D341Med (cell line): ENCODE measurements around the gene PET100.

Experiments used
- DNase-seq: peaks from one replicate; pipeline ENCODE4 v3.0.0; 2012; ENCODE audit warnings: low spot score

PET100 gene

DNA sequence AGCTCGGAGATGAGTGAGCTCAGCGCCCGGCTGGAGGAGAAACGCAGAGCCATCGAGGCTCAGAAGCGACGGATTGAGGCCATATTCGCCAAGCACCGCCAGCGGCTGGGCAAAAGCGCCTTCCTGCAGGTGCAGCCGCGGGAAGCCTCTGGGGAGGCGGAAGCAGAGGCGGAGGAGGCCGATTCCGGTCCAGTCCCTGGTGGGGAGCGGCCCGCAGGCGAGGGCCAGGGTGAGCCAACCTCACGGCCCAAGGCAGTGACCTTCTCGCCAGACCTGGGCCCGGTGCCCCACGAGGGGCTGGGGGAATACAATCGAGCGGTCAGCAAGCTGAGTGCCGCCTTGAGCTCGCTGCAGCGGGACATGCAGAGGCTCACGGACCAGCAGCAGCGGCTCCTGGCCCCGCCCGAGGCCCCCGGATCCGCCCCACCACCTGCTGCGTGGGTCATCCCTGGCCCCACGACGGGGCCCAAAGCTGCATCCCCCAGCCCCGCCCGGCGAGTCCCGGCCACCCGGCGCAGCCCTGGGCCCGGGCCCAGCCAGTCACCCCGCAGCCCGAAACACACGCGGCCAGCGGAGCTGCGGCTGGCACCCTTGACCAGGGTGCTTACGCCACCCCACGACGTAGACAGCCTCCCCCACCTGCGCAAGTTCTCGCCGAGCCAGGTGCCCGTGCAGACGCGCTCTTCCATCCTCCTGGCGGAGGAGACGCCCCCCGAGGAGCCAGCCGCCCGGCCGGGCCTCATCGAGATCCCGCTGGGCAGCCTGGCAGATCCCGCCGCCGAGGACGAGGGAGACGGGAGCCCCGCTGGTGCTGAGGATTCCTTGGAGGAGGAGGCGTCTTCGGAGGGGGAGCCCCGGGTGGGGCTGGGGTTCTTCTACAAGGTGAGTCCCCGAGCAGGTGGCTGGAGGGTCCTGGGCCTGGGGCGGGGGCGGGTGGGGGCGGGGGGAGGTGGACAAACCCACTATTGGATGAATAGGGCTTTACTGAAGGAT, 17.0 kb upstream of the PET100 start:
- no peak for DNase-seq

DNA sequence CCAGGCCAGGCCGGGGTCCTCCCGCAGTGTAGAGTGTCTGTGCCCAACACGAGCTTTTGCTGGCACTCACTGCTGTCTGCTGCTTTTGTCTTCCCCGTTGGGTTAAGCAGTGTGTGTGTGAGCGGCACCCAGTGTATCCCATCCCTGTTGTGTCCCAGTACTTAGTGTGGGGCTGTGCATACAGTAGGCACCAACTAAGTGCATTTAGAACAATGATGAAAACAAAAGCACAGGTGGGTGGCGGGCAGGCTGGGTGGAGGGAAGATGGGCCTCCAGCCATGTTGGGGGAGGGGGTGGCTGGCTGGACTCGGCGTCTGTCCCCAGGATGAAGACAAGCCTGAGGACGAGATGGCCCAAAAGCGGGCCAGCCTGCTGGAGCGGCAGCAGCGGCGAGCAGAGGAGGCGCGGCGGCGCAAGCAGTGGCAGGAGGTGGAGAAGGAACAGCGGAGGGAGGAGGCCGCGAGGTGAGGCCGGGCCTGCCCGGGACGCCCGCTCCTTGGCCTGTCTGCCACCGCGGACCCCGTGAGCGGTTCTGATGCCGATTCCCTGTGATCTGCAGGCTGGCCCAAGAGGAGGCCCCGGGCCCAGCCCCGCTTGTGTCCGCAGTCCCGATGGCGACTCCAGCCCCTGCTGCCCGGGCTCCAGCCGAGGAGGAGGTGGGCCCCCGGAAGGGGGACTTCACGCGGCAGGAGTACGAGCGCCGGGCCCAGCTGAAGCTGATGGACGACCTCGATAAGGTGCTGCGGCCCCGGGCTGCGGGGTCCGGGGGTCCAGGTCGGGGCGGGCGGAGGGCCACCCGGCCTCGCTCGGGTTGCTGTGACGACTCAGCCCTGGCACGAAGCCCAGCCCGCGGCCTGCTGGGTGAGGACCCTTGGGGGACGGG, 14.5 kb upstream of the PET100 start:
- DNase-seq, result no peak

DNA sequence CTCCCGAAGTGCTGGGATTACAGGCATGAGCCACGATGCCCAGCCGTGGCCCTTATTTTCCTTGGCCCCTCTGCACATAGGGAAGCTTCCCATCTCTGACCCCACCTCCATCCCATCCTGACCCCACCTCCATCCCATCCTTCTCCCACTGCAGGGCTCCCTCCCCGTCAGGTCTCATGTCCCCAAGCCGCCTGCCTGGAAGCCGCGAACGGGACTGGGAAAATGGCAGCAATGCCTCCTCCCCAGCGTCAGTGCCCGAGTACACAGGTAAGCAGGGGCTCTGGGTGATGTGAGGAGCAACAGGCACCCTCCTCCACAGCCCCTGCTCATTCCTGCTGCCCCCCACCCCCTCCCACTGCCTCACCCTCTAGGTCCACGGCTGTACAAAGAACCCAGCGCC, 12.4 kb upstream of the PET100 start:
- DNase-seq, result no peak

DNA sequence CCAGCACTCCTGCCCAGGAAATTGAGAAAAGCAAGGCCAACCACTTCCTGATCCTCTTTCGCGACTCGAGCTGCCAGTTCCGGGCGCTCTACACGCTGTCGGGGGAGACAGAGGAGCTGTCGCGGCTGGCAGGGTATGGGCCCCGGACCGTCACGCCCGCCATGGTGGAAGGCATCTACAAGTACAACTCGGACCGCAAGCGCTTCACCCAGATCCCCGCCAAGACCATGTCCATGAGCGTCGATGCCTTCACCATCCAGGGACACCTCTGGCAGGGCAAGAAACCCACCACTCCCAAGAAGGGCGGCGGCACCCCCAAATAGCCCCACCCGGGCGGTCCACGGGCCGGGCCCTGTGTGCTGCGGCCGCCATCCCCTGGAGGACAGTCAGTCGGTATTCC, 11.9 kb upstream of the PET100 start:
- no peak for DNase-seq

DNA sequence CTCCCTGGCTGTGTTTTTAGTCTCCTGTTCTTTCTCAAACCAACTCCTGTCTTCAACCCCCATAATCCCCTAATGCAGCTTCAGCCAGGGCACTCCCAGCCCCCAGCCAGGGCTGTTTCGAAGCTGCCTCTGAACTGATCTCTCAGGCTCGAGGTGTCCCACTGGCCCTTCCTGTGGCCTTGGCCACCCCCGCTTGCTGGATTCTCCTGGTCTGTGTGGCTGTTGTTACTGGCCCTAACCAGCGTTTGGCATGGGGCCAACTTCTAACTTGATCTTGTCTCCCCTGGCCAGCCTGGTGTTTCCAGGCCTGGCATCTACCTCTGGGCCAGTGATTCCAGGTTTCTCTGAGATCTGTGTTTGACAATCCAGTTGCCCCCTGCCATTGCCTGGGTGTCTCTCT, 11.2 kb upstream of the PET100 start:
- no peak for DNase-seq

DNA sequence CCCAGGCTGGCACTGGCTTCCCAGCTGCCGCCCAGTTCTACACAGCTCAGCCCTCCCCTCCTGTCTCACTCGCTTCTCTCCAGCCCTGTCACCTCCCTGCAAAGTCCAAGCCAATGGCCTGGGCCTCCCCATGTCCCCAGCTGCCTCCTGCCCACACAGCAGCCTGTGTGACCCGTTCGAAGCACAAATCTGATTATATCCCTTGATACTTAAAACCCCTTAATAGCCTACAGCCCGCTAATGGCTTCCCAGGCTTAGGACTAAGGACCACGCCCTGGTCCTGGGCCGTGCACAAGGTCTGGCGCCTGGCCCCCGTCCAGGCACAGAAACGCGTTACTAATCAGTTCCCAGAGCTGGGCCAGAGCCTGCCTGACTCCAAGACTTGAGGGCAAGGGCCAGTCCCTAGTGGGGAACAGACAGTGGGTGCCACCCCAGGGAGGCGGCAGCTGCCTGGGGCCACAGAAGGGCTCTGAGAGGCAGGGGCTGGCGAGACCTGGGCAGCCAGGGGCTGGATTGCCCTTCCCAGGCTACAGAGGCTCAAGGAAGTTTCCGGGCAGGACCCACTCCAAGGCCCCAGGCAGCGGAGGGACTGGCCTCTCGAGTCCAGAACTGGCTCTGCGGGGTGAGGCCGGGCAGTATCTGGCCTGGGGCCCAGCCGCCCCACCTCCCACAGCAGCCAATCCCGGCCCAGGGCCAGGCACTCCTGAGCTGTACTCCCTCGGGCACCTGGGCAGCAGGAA, 10.7 kb upstream of the PET100 start:
- peak; percentile 85 for DNase-seq

DNA sequence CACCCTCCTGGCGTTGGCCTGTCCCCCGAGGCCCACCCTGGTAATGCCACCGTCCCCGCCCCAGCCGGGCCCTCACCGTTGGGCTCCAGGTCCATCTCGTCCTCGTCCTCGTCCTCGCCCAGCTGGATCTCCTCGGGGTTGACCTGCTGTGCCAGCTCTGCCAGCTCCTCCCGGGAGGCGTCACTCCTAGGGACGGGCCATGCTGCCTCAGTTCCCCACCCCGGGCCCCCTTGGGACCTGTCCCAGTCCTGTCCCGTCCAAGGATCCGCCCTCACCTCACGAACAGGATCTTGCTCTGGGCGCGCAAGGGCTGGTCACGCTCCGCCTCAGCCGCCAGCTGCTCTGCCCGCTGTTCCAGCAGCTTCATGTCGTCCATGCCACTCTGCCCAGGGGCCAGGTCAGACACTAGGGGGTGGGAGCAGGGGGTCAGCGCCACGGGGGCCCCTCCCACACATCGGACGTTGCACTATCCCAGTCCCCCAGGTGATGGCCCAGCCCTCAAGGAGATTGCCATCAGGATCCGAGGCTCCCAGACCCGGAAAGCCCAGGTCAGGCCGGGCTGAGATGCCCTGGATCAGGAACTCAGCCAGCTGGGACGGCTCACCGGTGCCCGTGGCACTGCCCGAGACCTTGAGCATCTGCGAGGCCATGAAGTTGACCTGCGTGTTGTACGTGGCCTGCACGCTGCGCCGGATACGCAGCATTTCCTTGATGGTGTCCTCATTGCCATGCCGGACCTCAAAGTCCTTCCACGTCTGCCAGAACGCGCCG, 9.7 kb upstream of the PET100 start:
- DNase-seq, result no peak

DNA sequence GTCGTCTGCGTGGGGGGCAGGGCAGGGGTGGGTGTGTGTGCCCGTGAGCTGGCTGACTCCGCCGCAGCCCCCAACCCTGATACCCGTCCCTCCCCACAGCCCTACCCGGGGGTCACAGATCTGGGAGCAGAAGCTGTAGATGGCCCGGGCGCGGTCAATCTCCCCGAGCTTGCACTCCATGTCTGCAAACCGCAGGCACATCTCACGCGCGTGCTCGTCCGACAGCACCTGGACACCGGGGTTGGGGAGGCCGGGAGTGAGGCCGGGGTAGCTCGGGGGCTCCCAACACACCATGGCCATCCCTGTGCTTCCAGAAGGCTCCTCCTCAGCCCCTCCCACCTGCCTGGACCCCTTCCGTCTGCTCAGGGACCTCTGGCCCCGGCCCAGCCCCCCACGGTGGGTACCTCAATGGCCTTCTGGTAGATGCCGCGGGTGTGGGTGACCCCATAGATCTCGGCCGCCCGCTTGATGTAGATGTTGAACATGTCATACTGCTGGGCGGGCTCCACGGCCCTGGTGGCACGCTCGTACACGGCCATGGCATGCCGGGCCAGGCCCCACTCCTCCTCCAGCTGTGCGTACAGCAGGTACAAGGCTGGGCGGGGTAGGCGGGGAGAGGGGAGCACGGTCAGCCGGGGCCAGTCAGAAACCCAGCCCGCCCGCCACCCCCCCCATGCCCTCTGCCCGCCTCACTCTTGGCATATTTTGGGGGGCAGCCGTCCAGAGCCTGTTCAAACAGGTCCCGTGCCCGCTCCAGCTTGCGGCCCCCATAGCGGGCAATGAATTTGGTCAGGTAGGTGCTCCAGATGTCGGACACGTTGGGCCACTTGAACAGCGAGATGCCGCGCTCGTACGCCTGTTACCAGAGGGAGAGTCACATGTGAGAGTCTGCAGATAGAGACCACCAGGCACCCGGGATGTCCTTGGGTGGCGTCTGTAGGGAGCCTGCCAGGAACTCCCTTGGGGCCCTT, 8.9 kb upstream of the PET100 start:
- no peak for DNase-seq

DNA sequence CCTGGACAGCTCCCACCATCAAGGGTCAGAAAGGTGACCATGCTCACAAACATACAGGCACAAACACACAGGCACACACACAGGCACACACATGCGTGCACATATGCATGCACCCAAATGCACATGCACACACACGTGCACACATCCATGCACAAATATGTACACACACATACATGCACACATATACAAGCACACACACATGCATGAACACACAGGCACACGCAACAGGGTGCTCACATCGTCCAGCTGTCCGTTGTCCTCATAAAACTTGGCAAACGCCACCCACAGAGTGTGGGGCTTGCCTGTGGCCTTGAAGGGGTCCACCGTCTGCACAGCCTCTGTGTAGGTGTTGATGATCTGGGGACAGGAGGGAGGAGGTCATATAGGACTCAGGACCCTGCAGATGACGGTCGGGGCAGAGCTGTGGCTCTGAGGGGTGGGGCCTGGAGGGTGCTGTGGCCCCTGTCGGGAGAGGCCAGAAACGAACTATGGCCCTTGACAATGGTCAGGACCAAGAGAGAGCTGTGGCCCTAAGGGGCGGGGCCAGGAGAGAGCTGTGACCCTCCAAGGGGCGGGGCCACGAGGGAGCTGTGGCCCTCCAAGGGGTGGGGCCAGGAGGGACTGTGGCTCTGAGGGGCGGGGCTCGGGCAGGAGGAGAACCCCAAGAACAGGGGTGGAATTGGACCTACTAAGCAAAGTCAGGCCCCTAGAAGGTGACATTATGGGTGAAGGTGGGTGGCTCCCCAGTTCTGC, 6.5 kb upstream of the PET100 start:
- DNase-seq, result no peak

DNA sequence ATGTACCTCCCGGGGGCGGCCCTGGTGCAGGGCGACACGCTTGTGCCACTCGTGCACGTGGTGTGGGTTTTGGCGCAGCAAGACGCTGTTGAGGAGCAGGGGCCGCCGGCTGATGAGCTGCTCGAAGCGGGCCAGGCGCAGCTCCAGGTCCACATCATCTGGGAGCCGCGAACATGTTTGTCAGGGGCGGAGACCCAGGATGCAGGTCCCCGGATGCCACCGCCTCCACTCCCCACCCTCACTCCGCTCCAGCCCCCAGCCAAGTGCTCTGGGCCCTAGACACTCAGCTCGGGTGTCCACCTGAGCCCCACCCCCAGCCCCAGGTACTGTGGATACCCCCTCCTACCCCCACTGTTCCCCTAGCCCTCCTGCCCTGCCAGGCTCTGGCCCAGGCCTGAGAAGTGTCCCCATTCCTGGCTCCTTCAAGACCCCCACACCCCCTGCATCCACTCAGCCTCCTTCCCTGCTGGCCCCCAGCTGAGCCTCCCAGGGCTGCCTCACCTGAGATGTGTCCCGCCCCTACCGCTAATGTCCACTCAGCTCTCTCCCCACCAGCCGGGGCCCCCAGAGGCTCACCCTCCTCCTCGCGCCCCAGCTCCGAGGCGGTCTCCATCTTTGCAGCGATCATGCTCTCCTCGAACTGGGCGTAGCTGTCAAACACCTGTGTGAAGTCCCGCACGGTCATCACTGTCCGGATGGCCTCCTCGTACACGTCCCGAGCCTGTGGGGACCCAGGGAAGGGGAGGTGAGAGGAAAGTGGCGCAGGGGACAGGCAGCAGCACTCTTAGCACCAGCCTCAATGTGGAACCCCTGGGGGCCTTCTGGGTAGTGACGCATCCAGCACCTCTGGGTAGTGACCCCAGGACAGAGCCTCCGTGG, 5.6 kb upstream of the PET100 start:
- DNase-seq, result no peak

DNA sequence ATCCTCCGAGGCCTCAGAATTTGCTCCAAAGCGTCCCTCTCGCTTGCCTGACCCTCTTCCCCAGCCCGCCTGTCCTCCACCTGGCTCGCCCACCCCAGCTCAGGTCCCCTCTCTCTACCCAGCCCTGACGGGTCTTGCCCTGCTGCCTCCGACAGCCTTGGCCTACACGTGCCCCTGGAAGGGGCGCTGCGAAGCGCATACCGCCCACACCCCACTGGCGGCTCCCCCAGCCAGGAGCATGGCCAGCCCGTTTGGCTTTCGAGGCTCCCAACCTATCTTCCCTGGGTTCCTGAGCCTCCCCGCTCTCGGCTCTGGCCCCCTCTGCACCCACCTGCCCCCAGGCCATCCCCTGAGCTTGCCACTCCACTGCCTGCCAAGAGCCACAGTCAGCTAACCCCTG, 4.8 kb upstream of the PET100 start:
- no peak for DNase-seq

DNA sequence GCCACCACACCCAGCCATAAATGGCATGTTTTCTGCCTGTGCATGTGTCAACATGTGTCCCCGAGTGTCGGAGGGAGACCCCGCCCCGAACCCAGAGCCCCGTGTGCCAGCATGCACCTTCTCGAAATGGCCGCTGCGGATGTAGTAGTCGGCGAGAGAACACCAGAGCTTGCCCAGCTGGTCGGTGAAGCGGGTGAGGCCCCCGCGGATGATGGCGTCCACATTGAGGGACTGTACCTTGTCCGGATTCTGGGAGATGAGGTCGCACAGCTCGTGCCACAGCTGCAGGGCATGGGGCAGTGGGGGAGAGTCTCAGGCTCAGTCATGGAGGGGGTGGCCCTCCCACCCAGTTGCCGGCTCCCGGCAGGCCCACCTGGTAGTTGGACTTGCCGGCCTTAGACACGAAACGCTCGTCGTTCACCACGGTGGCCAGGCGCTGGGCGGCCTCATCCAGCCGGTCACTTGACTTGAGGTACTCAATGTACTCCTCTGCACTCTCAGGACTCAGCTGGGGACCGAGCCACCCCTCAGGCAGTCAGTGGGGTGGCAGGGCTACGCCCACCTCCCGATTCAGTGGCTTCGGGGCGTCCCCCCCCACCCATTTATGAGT, 3.7 kb upstream of the PET100 start:
- DNase-seq, result no peak

DNA sequence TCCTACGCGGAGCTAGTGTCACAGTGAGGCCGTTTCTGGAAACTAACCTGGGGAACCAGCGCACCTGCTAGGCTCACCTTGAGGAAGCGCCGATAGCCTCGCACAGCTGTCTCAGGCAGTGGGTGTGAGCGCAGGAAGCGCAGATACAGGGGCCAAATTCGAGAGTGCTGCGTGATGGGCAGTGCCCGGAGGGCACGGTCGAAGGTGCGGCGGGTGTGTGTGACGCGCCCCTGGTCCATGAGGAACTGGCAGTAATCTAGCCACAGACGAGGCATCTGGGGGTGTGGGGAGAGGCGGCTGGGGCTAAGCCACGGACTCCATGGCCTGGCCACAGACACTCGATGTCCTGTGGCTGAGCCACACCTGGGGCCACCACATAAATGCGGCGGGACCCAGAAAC, 2.4 kb upstream of the PET100 start:
- no peak for DNase-seq

DNA sequence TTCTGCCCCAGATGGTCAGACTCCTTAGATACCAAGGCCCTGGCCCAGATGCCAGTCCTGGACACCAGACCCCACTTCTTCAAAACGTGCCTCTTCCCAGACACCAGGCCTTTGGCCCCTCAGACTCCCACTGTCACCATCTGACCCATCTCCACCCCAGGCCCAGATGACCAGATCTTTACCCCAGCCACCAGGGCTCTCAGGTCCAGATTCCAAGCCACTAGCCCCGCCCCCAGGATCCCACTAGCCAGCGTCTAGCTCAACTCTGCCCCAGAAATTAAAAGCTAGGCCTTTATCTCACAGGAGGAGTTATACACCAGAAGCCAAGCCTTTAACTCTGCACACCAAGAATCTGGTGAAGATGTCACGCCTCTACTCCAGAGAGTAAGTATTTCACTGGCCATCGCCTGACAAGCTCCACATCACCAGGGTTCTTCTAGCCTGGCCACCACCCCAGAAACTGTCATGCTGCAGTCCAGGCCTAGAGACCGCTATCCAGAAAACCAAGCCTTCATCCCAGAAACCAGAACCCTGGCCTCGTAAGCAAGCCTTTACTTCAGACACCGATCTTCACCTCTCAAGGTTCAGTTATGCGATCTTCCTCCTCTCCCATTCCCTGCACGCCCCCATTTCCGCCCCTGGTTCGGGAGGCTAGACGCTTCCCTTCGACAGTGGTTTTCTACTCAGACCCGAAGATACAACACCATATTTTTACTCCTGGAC, 843 bp upstream of the PET100 start:
- DNase-seq, result no peak

DNA sequence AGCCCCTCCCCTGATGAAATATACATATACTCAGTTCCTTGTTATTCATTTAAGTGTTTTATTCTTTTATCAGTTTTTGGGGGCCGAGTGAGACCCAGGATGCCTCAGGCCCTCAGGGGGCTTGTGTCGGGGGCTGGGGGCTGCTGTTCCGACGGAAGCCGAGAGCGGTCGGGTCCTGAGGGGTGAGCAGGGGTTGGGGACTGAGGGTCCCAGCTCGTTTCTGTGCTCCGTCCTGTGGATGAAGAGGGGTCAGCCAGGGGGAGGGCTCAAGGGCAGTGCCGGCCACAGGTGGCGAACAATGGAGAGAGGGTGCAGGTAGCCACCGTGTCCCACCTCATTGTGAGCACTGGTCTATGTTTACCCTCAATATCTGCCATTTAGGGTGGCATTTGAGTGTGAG, 2.0 kb downstream of the PET100 start:
- DNase-seq, result no peak

DNA sequence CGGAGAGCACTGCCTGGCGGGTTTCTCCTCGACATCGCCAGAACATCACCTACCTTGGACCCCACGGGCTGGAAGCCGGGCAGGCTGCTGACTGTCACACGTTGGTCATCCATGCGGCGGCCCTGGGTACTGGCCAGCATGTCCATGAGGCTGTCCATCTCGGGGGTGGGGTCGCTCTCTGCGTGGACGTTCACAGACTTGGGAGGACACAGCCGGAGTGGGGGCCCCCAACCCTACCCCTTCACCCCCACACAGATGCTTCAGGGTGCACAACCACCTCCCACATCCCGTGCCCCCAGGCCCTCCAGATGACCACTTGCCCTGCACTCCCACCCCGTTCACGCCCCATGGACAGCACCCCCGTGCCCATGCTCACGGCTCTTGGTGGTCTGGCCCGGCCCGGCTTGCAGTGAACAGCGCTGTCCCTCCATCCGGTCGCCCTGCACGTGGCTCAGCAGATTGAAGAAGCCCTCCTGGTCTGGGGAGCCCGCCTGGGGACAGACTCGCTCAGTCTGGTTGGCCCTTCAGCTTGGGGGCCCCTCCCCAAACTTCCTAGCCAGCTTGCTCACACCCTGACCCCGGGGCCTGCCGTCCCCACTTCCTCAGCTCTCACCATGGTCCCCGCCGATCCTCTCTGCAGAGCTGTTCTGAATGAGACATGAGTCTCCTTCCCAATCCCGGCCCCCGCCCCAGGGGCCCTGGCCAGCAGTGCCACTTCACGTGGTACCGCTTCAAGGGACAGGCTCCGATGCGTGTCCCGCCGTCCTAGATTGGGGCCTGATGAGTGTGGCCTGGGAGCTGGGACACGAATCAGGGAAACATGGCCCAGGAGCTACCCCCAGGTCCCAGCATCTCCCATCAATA, 3.0 kb downstream of the PET100 start:
- DNase-seq, result no peak
